Liver (tissue), 9 donors: ENCODE measurements around the gene ETNK1. TPM values are rescaled to one million over a fixed set of nuclear protein-coding genes. Genes with fewer than 3 reads are reported as not detected.

Experiments
- DNase-seq: peaks from one replicate; pipeline ENCODE4 v3.0.0-alpha.2; 2017; ENCODE audit warnings: low spot score
- H3K27ac ChIP-seq, 2 donors: one replicate each; pipeline ENCODE4 v1.7.0; 2013; ENCODE audit warnings: inconsistent platforms in 2 of 2, low read length in 2 of 2, control low read depth in 1 of 2, low read depth in 1 of 2, mild to moderate bottlenecking in 1 of 2
- H3K27me3 ChIP-seq, 4 donors: one replicate each; pipeline versions ENCODE4 v1.6.1 to v1.7.0; 2013; ENCODE audit warnings: low read length in 3 of 4, inconsistent platforms in 1 of 4, mild to moderate bottlenecking in 1 of 4, moderate library complexity in 1 of 4; ENCODE audit not compliant: control insufficient read depth in 4 of 4, insufficient read depth in 4 of 4
- H3K36me3 ChIP-seq, 4 donors: one replicate each; pipeline versions ENCODE4 v1.6.1 to v1.7.0; 2013; ENCODE audit warnings: low read length in 3 of 4, mild to moderate bottlenecking in 3 of 4, low read depth in 1 of 4, moderate library complexity in 1 of 4; ENCODE audit not compliant: control insufficient read depth in 4 of 4, insufficient read depth in 3 of 4
- H3K4me1 ChIP-seq, 4 donors: one replicate each; pipeline versions ENCODE4 v1.6.1 to v1.7.0; 2013; ENCODE audit warnings: low read length in 3 of 4, mild to moderate bottlenecking in 3 of 4, moderate library complexity in 1 of 4; ENCODE audit not compliant: control insufficient read depth in 4 of 4, insufficient read depth in 4 of 4
- H3K4me3 ChIP-seq, 3 donors: one replicate each; pipeline versions ENCODE4 v1.6.1 to v1.7.0; 2013; ENCODE audit warnings: low read length in 3 of 3, control low read depth in 1 of 3, low read depth in 1 of 3, mild to moderate bottlenecking in 1 of 3
- H3K9ac ChIP-seq, 2 donors: one replicate each; pipeline ENCODE4 v1.7.0; 2013; ENCODE audit warnings: low read length in 2 of 2, mild to moderate bottlenecking in 2 of 2, moderate library complexity in 2 of 2, control low read depth in 1 of 2, low read depth in 1 of 2
- H3K9me3 ChIP-seq, 4 donors: one replicate each; pipeline versions ENCODE4 v1.6.1 to v1.7.0; 2013; ENCODE audit warnings: low read length in 3 of 4; ENCODE audit not compliant: control insufficient read depth in 4 of 4
- EGR1 ChIP-seq, 2 donors: IDR thresholded peaks; 2 replicates each; pipeline ENCODE4 v1.6.1; 2016 to 2018; ENCODE audit warnings: antibody characterized with exemption in 2 of 2, low read depth in 2 of 2
- FOXA1 ChIP-seq: IDR thresholded peaks from 2 replicates; pipeline ENCODE4 v1.6.1; 2016; ENCODE audit warnings: antibody characterized with exemption
- FOXA2 ChIP-seq: IDR thresholded peaks from 2 replicates; pipeline ENCODE4 v1.6.1; 2016; ENCODE audit warnings: antibody characterized with exemption
- GABPA ChIP-seq, 2 donors: IDR thresholded peaks in 1 of 2; conservative IDR thresholded peaks in 1 of 2; 2 replicates each; pipeline ENCODE4 v1.6.1; 2016; ENCODE audit warnings: antibody characterized with exemption in 2 of 2, mild to moderate bottlenecking in 1 of 2, moderate library complexity in 1 of 2
- HNF4A ChIP-seq, 2 donors: conservative IDR thresholded peaks; 2 replicates each; pipeline ENCODE4 v1.6.1; 2016; ENCODE audit warnings: antibody characterized with exemption in 2 of 2, mild to moderate bottlenecking in 2 of 2
- HNF4G ChIP-seq: IDR thresholded peaks from 2 replicates; pipeline ENCODE4 v1.6.1; 2016; ENCODE audit warnings: antibody characterized with exemption
- JUND ChIP-seq, 2 donors: IDR thresholded peaks; 2 replicates each; pipeline ENCODE4 v1.6.1; 2016; ENCODE audit warnings: antibody characterized with exemption in 2 of 2
- NR2F2 ChIP-seq: IDR thresholded peaks from 2 replicates; pipeline ENCODE4 v1.6.1; 2016; ENCODE audit warnings: antibody characterized with exemption
- RAD21 ChIP-seq, 2 donors: IDR thresholded peaks; 2 replicates each; pipeline ENCODE4 v1.6.1; 2016; ENCODE audit warnings: antibody characterized with exemption in 2 of 2, mild to moderate bottlenecking in 2 of 2
- RXRA ChIP-seq, 2 donors: IDR thresholded peaks; 2 replicates each; pipeline ENCODE4 v1.6.1; 2017 to 2018; ENCODE audit warnings: antibody characterized with exemption in 2 of 2, mild to moderate bottlenecking in 1 of 2
- SP1 ChIP-seq: IDR thresholded peaks from 2 replicates; pipeline ENCODE4 v1.6.1; 2018; ENCODE audit warnings: antibody characterized with exemption, mild to moderate bottlenecking
- TAF1 ChIP-seq: conservative IDR thresholded peaks from 2 replicates; pipeline ENCODE4 v1.6.1; 2016; ENCODE audit warnings: antibody characterized with exemption, mild to moderate bottlenecking
- YY1 ChIP-seq: IDR thresholded peaks from 2 replicates; pipeline ENCODE4 v1.6.1; 2016; ENCODE audit warnings: antibody characterized with exemption, mild to moderate bottlenecking
- WGBS: extraction: QIAGEN DNeasy Blood & Tissue Kit; methylation state at CpG from one replicate; pipeline ENCODE4 v1.1.7; 2013; 5-methylcytosine and 5-hydroxymethylcytosine counted together
- polyA plus RNA-seq, 2 donors: library from polyadenylated mRNA; stranded (reverse) in 1 of 2; unstranded in 1 of 2; fragments of 200-250 nt in 1 of 2; fragments of >200 nt in 1 of 2; fragmentation: Nextera tagmentation in 1 of 2; extraction: Ambion mirVana in 1 of 2; gene quantifications; one replicate each; pipeline versions ENCODE4 v1.2.1 to v1.2.3, GENCODE V29; 2013 to 2015
- total RNA-seq, 2 donors: library from RNA; depleted of rRNA; stranded (reverse); fragments of >200 nt; gene quantifications; one replicate each; pipeline ENCODE4 v1.2.3, GENCODE V29; 2014
- TF ChIP-seq, protein P1 (sequence below): fragments of 150-350 bp; IDR thresholded peaks from 2 replicates; pipeline ENCODE4 v1.5.1; 2017; ENCODE audit warnings: improper control_type of control experiment, low read depth, low read length; ENCODE audit not compliant: missing input control
- TF ChIP-seq, protein P2 (sequence below): IDR thresholded peaks from 2 replicates; pipeline ENCODE4 v1.6.1; 2016; ENCODE audit warnings: antibody characterized with exemption
- TF ChIP-seq, protein P3 (sequence below): IDR thresholded peaks from 2 replicates; pipeline ENCODE4 v1.6.1; 2016; ENCODE audit warnings: antibody characterized with exemption
- TF ChIP-seq, protein P4 (sequence below): IDR thresholded peaks from 2 replicates; pipeline ENCODE4 v1.6.1; 2016; ENCODE audit warnings: antibody characterized with exemption
- TF ChIP-seq, protein P5 (sequence below): IDR thresholded peaks from 2 replicates; pipeline ENCODE4 v1.6.1; 2016; ENCODE audit warnings: antibody characterized with exemption, mild to moderate bottlenecking
- donor health status: healthy.
- donor health status: healthy.
- donor health status: healthy.
- donor health status: healthy.
- donor health status: healthy.

The ETNK1 gene
- total and polyA plus RNA-seq, 4 donors: 15.6 to 51.4 (median 27.0) TPM

DNA sequence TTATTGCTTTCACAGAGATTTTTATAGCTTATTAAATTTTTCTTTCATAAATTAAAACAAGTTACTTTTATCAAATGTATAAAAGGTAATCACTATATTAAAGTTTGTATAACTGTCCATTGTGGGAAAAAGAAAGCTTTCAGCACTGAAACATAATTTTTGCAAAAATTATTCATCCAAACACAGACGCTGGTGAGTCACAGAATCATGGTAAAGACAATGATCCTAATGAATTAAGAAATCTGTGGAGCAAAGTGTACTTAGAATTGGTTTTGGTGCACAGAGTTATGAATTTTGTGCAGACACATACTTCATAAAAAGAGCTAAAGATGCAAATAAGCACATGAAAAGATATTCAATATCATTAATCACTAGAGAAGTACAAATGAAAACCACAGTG is 48.9 kb upstream of the ETNK1 start:
- no peak overlapping the region for H3K27ac ChIP-seq
- TF ChIP-seq NR2F2 (no peak), RAD21 (IDR thresholded peaks at IDR 0.05) (no peak), EGR1 (IDR thresholded peaks at IDR 0.05; ENCODE audit: low read depth in 2 of 2) (no peak), RXRA (IDR thresholded peaks at IDR 0.05) (no peak), GABPA (IDR thresholded peaks at IDR 0.05 in 1 of 2, conservative IDR thresholded peaks at IDR 0.05 in 1 of 2) (no peak), FOXA1 (no peak), TAF1 (no peak), JUND (IDR thresholded peaks at IDR 0.05) (no peak), YY1 (no peak)
- TF ChIP-seq, protein P1, sequence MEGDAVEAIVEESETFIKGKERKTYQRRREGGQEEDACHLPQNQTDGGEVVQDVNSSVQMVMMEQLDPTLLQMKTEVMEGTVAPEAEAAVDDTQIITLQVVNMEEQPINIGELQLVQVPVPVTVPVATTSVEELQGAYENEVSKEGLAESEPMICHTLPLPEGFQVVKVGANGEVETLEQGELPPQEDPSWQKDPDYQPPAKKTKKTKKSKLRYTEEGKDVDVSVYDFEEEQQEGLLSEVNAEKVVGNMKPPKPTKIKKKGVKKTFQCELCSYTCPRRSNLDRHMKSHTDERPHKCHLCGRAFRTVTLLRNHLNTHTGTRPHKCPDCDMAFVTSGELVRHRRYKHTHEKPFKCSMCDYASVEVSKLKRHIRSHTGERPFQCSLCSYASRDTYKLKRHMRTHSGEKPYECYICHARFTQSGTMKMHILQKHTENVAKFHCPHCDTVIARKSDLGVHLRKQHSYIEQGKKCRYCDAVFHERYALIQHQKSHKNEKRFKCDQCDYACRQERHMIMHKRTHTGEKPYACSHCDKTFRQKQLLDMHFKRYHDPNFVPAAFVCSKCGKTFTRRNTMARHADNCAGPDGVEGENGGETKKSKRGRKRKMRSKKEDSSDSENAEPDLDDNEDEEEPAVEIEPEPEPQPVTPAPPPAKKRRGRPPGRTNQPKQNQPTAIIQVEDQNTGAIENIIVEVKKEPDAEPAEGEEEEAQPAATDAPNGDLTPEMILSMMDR: no peak
- TF ChIP-seq, protein P2, sequence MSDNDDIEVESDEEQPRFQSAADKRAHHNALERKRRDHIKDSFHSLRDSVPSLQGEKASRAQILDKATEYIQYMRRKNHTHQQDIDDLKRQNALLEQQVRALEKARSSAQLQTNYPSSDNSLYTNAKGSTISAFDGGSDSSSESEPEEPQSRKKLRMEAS: no peak
- TF ChIP-seq, protein P3, sequence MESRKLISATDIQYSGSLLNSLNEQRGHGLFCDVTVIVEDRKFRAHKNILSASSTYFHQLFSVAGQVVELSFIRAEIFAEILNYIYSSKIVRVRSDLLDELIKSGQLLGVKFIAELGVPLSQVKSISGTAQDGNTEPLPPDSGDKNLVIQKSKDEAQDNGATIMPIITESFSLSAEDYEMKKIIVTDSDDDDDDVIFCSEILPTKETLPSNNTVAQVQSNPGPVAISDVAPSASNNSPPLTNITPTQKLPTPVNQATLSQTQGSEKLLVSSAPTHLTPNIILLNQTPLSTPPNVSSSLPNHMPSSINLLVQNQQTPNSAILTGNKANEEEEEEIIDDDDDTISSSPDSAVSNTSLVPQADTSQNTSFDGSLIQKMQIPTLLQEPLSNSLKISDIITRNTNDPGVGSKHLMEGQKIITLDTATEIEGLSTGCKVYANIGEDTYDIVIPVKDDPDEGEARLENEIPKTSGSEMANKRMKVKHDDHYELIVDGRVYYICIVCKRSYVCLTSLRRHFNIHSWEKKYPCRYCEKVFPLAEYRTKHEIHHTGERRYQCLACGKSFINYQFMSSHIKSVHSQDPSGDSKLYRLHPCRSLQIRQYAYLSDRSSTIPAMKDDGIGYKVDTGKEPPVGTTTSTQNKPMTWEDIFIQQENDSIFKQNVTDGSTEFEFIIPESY: no peak
- TF ChIP-seq, protein P4, sequence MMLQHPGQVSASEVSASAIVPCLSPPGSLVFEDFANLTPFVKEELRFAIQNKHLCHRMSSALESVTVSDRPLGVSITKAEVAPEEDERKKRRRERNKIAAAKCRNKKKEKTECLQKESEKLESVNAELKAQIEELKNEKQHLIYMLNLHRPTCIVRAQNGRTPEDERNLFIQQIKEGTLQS: no peak
- H3K4me1 ChIP-seq: no peaks in the 10 kb centered on the region
- H3K27me3 ChIP-seq: no peaks in the 10 kb centered on the region
- DNase-seq: no peak
- no peaks in the 10 kb centered on the region for H3K9me3 ChIP-seq
- 92% methylated on average over 1 of the region's 1 CpG for WGBS
- H3K36me3 ChIP-seq: no peaks in the 10 kb centered on the region
- H3K4me3 ChIP-seq: no peak overlapping the region
- H3K9ac ChIP-seq: no peak overlapping the region

DNA sequence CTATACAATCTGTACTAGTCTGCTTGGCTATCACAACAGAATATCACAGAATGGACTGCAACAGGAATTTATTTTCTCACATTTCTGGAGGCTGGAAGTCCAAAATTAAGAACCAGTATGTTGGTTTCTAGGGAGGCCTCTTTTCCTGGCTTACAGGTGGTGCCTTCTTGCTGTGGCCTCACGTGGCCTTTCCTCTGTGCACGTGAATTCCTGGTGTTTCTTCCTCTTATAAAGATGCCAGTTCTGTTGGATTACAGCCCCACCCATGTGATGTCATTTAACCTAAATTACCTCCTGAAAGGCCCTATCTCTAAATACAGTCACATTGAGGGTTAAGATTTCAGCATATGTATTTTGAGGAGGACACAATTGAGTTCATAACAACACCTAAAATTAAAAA is 48.5 kb upstream of the ETNK1 start:
- Histone ChIP-seq H3K4me3 (no peak overlapping the region), H3K9me3 (no peaks in the 10 kb centered on the region), H3K27me3 (no peaks in the 10 kb centered on the region), H3K27ac (no peak overlapping the region), H3K9ac (no peak overlapping the region), H3K36me3 (no peaks in the 10 kb centered on the region), H3K4me1 (no peaks in the 10 kb centered on the region)
- no peak for DNase-seq
- WGBS: 82% methylated on average over 2 of the region's 2 CpGs
- TF ChIP-seq JUND (IDR thresholded peaks at IDR 0.05) (no peak), RXRA (IDR thresholded peaks at IDR 0.05) (no peak), HNF4G (no peak), RAD21 (IDR thresholded peaks at IDR 0.05) (no peak), NR2F2 (no peak), HNF4A (conservative IDR thresholded peaks at IDR 0.05) (no peak), SP1 (no peak), EGR1 (IDR thresholded peaks at IDR 0.05; ENCODE audit: low read depth in 2 of 2) (no peak), FOXA1 (no peak), YY1 (no peak), GABPA (IDR thresholded peaks at IDR 0.05 in 1 of 2, conservative IDR thresholded peaks at IDR 0.05 in 1 of 2) (no peak), FOXA2 (no peak), TAF1 (no peak)
- TF ChIP-seq, protein P2: no peak
- TF ChIP-seq, protein P3: no peak
- TF ChIP-seq, protein P1: no peak
- TF ChIP-seq, protein P4: no peak
- TF ChIP-seq, protein P5, sequence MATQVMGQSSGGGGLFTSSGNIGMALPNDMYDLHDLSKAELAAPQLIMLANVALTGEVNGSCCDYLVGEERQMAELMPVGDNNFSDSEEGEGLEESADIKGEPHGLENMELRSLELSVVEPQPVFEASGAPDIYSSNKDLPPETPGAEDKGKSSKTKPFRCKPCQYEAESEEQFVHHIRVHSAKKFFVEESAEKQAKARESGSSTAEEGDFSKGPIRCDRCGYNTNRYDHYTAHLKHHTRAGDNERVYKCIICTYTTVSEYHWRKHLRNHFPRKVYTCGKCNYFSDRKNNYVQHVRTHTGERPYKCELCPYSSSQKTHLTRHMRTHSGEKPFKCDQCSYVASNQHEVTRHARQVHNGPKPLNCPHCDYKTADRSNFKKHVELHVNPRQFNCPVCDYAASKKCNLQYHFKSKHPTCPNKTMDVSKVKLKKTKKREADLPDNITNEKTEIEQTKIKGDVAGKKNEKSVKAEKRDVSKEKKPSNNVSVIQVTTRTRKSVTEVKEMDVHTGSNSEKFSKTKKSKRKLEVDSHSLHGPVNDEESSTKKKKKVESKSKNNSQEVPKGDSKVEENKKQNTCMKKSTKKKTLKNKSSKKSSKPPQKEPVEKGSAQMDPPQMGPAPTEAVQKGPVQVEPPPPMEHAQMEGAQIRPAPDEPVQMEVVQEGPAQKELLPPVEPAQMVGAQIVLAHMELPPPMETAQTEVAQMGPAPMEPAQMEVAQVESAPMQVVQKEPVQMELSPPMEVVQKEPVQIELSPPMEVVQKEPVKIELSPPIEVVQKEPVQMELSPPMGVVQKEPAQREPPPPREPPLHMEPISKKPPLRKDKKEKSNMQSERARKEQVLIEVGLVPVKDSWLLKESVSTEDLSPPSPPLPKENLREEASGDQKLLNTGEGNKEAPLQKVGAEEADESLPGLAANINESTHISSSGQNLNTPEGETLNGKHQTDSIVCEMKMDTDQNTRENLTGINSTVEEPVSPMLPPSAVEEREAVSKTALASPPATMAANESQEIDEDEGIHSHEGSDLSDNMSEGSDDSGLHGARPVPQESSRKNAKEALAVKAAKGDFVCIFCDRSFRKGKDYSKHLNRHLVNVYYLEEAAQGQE: no peak
